Cardiac septum (tissue), 1 donor: ENCODE measurements around the gene VPS13C. TPM values are rescaled to one million over a fixed set of nuclear protein-coding genes. Genes with fewer than 3 reads are reported as not detected.

ENCODE experiments used
- DNase-seq: peaks from one replicate; pipeline ENCODE4 v3.0.0-alpha.2; 2020; ENCODE audit warnings: low spot score
- intact Hi-C: fragments of 100-400 bp; cut with DNase I; formaldehyde crosslinking; loops from one replicate; pipeline ENCODE4 v1.14.0; 2022
- total RNA-seq: library from RNA; stranded (reverse); fragmentation: NEBNext Ultra II Directional; extraction: Animal tissue kit (Norgen Biotek cat#: 25700); gene quantifications from one replicate; pipeline ENCODE4 v1.2.1, GENCODE V29; 2021
- donor health status: DM: no; HTN: no; CAD: no.

VPS13C gene
- total RNA-seq, 1 donor from 2014 or later: 35.2 TPM

DNA sequence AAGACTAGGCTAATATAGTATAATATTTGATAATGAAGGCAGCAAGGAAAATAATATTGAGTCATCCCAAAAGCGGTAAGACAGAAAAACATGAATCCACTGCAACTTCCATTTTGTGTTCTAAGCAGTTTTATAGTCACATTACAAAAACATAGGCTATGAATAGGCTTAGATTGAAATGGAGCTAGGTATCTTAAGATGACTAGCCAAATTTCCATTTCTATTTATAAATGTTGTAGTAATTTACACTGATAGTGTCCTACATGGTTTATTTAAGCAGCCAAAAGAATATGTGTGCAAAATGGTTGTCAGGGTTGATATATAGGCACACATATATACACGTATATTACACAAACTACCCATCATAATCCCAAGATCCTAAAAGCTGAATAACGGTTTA is 82.0 kb downstream of the VPS13C start:
- DNase-seq: no peak
- intact Hi-C loops: no loop called here

DNA sequence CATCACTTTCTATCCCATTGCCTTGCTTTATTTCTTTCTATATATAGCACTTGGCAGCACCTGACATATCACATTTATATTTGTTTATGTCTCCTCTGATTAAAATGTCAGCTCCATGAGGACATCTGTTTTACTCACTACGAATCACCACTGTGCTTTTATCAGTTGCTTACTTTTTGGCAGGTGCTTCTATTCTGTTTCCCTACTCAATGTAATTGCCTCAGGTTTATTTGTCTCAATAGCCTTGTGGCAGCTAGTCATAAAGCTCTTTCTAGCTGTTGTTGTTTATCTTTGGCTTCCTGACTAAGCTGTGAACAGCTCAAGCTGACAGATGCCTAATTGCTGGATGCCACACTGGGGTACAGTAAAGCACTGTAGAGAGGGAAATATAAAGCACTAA is 85.5 kb downstream of the VPS13C start:
- intact Hi-C loops: no loop called here
- no peak for DNase-seq

DNA sequence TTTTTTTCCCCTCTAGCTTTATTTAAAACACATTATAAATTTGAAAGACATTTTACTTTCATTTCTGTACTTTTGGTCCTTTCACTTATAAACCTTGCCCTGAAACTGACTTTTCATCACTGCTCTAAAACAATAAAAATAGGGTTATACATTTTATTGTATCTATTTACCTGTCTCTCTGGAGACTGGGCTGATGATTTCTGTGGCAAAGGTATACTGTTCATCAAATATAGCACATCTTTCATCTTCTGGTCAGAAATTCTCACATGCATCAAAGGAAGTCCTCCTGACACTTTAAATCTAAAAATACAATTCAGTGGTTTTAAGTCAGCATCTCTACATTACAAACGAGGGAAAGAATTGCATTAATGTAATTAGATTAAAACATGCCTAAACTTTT is 86.1 kb downstream of the VPS13C start:
- DNase-seq: no peak
- intact Hi-C loops: no loop called here

DNA sequence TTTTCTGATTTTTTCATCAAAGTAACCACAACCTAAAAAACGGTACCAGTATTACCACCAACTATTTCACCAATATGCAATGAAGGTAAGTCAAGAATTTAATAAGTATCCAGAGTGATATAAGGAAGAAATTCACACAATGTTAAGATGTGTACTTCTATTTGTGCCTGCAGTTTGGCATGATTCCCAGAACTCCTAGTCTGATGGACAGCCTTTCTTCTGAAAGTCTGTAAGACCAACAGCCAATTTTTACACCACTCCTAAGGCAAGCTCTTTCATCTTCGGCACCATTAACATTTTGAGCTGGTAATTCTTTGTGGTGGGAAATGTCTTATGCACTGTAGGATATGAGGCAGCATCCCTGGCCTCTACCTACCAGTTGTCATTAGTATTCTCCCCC is 108.3 kb downstream of the VPS13C start:
- no peak for DNase-seq

DNA sequence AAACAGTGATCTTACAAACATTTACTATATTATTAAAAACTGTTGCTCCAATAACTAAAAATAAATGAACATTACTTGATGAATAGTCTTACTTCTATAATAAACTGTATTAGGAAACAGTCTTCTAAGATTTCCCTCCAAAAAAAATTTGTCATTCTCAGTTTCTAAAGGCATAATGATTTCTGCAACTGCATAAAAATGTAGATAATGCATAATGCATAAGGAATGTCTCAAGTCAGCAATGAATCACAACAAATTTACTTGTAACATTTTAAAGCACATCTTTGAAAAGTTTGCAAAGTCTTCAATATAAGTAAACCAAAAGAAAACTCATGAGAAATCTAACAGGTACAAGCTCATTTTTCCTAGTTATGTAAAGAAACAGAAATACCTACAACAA is 113.5 kb downstream of the VPS13C start:
- no peak for DNase-seq
- intact Hi-C loops: no loop called here

More for the DNA sequence above, 108.3 kb downstream of the VPS13C start:
- intact Hi-C loops: no loop called here

DNA sequence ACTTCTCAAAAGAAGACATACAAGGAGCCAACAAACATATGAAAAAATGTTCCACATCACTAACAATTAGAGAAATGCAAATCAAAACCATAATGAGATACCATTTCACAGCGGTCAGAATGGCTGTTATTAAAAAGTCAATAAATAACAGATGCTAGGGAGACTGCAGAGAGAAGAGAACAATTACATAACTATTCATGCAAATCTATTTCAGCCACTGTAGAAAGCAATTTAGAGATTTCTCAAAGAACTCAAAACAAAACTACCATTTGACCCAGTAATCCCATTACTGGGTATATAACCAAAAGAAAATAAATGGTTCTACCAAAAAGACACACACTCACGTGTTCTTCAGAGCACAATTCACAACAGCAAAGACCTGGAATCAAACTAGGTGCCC is 116.3 kb downstream of the VPS13C start:
- DNase-seq: no peak
- intact Hi-C loops: no loop called here

DNA sequence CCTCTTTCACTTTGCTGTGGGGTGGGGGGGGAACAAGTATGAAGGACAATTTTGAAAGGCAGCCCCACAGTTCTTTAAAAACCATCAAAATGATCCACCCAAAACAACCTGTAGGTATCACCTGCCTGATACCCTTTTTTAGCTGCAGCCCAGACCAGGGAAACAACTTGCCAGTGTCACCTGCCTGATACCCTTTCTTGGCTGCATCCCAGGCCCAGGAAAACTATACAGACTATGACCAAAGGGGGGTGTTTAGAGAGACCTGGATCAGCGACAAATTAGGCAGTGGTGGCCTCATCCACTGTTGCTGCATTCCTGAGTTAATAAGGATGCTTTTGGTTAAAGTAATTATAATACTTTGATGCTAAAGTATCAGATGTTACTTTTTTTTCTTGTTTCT is 122.0 kb downstream of the VPS13C start:
- DNase-seq: no peak
- intact Hi-C loops: no loop called here

DNA sequence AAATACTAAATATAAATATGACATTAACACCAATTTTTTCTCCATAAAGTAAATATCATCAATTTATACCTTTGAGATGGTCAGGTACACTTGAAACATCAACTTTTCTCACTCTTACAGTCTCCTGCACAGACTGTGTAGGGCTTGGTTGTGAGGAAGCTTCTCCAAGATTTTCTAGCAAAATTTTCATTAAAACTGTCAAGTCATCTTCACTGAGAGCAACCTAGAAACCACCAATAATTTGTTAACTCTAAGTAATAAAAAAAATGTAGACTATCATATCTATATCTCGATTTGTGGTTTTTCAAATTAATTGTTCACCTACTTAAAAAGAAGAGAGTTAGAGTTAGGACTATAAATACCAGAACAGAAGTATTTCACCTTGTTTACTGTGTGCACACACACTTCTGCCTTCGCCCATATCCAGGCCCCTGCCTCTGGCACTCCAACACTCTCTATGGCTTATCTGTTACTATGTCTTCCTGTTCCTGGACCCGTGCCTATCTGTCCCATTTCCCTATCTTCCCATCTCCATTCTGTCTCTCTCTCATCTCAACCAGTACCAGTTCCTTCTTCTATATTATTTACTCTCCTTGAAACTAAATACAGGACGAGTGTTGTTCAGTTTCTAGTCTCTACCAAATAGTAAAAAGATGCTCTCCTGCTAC is 123.6 kb downstream of the VPS13C start:
- intact Hi-C loops: no loop called here
- DNase-seq: no peak

DNA sequence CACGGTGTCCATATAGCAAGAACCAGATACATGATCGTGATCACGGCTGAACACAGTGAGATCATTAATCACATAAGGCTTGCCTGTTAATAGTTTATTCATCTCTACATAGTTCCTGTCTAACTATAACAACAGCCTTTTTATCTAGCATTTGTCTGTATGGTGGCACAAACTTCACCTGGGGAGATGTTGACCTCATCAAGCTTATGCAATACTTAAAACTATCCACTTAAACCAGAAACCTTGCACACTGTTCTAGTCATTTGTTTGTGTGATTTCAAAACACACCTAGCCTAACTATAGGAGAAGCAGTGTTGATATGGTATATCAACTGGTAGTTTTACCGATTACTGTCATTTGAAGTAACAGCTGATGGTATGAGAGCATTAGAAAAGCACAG is 124.8 kb downstream of the VPS13C start:
- intact Hi-C loops: no loop called here
- DNase-seq: no peak

DNA sequence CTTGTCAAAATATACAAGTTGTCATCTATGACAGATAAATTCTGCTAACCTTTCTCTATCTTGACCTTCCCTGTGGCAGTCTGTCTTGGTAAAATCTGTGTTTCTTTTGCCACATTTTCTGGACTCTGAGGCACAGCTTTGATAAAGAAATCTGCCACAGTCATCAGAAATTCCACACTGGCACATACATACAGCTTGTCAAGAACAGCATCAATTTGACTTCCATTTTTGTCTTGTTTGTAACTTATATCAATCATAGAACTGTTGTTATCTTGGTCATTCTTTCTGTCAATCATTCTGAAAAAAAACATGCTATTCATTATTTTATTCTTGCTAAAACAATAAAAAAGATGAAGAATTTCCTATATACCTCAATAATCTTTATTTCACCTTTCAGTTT is 130.8 kb downstream of the VPS13C start:
- intact Hi-C loops: no loop called here
- no peak for DNase-seq

DNA sequence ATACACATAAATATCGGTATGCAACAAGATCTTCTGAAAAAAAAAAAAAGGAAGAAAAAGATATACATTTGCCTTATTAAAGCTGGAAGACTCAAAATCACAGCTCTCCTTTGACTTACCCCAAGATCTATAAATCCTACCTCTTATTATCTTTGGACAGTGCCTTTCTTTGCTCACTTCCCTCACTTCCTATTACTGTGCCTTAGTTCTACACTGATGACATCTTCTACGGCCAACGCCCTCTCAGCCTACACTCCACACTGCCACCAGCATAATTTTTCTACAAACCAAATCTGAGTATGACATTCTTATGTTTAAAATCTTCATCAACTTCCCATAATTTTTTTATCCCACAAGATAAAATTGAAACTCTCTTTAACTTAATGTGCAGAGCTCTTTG is 137.1 kb downstream of the VPS13C start:
- intact Hi-C loops: no loop called here

DNA sequence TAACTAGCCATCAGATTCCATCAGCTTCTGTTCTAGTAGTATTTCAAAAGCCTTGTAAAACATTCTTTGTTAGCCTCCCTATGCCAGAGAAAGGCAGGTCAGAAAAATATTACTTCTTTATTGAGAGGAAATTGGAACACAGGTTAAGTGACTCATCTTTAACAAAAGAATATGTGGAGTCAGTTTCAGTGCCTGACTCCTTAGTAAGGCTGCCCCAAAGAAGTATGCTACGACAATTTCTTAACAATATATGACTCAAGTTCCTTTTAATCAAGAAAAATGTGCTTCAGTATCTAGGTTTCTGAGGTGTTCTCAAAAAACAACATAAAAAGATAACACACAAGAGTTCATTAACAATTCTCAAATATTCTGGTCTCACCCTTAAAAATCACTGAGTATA is 139.2 kb downstream of the VPS13C start:
- no peak for DNase-seq
- intact Hi-C loops: no loop called here

More for the DNA sequence above, 137.1 kb downstream of the VPS13C start:
- DNase-seq: no peak

DNA sequence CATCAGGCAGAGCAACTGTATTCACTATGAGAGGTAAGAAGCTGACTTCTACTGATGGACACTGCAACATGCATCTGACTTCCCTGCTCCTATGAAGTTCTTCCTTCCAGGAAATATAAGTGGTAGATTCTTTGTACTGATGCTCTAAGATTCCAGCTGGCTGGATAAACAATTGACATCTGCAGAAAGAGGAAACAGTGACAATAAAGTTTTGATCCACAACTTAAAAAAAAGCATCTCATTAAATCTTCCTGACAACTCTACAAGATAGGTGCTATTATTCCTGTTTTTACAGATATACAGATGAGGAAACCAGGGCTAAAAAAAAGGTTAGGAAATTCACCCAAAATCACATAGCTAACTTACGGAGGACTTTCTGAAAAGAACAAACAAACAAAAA is 142.8 kb downstream of the VPS13C start:
- DNase-seq: no peak
- intact Hi-C loops: no loop called here

DNA sequence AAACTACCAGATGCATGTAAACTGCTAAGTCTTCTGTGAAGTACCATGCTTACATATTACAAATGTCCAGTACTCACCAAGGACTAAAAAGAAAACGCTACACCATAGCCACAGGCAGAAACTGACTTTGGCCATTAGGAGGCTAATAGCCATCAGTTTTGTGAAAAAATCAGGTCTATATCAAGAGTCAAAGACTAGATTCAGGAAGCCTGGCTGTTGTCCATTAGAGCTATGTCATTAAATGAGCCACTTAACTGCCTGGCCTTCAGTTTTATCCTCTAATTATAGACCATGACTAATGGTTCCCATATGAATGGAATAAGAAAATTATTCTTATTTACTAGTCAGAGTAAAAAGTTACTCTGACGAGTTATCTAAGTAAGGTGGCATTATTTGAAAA is 144.1 kb downstream of the VPS13C start:
- intact Hi-C loops: no loop called here
- no peak for DNase-seq

DNA sequence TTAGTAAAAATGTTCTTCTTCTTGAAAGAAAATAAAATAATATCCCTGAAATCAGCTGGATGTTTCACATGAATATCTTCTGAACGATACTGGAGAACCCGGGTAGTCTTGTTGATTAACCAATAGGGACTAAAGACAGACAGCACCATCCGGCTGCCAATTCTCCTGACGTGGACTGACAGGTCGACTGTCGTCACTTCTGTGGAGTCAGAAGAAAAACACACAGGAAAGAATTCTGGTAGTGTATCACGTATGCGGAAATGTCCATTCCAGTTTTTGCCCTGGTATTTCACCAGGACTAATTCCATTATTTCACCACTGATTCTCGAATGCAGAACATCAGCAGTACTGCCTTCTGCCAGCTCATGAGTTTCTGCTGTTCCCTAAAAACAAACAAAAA is 144.6 kb downstream of the VPS13C start:
- DNase-seq: no peak
- intact Hi-C loops: no loop called here

DNA sequence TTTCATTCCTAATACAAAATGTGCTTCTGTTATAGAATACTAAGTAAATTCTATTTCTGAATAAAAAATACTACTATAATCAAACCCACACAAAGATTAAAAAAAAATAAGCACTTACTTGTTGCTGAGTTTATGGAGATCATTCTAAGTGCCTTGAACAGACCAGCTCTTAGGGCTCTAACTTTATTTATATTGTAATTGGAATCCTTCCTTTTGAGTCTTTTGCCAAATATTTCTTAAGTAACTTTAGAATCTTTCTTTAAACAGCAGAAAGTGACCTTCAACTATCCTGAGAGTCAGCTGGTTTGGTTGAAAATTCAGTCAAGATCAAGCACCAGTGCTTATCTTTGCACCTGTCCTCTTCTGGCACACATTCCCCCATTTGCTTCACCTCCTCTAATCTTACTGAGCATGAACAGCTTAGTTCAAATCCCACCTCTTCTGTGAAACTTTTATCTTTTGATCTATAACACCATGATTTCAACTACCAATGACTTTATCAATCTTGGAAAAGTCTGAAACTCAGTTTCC is 149.3 kb downstream of the VPS13C start:
- no peak for DNase-seq
- intact Hi-C loops: no loop called here

DNA sequence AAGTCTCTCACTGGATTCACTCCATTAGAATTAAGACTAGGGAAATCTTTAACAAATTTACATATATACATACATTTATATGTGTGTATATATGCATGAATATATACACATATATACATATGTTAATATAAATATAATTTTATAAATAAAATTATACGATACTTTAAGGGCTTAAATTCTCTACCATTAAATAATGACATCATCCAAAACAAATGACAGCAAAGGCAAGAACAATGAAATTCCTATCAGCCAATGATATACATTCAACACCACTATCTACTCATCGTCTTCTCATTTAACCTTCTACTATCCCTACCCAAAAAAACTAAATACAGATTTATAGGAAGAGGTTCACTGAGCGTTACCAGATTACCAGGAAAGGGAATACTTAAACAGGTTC is 152.0 kb downstream of the VPS13C start:
- intact Hi-C loops: no loop called here
- no peak for DNase-seq

DNA sequence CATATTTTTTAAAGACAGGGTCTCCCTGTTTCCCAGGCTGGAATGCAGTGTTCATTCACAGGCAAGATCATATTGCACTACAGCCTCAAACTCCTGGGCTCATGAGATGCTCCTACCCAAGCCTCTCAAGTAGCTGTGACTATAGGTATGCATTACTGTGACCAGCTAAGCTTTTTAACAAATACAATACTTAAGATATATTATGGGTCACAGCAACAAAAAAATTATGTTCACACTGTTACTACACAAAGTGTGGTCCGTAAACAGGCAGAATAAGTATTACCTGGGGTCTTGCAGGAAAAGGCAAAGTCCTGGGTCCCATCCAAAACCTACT is 152.5 kb downstream of the VPS13C start:
- intact Hi-C loops: no loop called here
- no peak for DNase-seq

DNA sequence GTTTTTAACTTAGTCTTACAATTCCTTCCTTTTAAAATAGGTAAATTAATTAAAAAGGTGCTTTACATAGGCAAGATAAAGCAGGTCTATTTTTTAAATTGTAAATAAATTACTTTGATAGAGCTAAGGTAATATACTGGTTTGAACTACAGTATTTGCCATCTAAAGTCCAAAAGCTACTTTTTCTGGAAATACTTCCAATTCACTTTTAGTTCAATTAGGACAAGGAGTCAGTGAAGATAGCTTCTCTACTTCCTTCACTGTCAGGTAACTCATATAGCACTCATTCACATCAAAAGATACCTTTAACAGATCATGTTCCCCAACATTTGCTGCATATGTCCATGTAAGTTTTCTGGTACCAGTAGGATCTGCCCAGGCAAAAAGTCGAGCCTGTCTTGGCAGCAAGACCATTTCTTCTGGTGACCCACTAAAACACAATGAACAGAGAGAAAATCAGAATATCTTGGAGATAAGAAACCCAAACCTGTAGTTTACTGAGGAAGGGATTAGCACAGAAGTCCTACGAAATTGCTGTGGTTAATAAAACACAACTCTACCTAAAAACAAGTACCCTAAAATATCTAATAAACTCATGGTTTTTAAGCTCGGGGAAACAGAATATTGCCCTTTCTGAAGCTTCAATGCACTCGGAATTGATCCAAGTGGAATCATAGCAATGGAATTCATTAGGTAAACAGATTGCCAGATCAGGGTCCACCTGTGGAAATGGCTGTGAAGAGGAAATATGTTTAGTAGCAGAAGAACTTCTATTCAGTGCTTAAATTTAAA is 153.1 kb downstream of the VPS13C start:
- intact Hi-C loops: no loop called here
- DNase-seq: no peak

DNA sequence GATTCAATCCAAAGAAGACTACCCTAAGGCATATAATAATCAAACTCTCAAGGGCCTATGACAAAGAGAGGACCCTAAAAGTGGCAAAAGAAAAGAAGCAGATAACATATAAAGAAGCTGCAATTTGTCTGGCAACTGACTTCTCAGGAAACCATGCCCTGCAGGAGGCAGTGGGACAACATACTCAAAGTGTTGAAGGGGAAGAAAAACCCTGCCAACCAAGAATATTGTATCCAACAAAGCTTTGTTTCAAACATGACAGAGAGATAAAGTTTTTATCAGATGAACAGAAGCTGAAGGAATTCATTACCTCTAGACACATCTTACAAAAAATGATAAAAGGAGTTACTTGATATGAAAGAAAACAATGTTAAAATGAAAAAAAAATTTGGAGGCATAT is 167.1 kb downstream of the VPS13C start:
- no peak for DNase-seq
- intact Hi-C loops: no loop called here

DNA sequence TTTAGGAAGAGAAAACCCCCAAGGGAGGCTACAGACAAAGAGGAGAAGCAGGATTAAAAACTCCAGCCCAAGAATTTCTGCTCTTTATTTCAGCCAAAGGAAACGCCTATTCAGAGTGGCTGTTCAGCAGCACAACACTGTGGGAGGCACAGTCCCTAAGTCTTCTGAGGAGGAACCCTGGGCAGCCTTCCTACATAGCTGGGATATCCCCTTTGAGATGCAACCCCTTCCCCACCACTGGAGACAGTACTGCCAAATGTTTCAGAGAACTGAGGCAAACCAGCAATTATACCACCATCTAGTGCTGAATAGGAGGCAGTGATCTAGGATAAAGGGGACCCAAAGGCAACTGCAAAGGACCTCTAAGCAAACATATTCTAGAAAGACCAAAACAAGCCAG is 168.1 kb downstream of the VPS13C start:
- DNase-seq: no peak
- intact Hi-C loops: no loop called here
